ENCODE results near the gene STMND1.
A peak's percentile ranks its signal among the peaks of the same experiment; 100 is the strongest.

The STMND1 gene

GRCh38 chr6:17151888-17152287 lies 50.0 kb downstream of the STMND1 start:
- no peak for TF ChIP-seq CTCF (IDR thresholded peaks at IDR 0.05; ENCODE audit: borderline replicate concordance, control extremely low read depth, extremely low read depth, insufficient read depth, missing control alignments)
- no peak for DNase-seq (ENCODE audit: low spot score)
- in situ Hi-C loops (cut with MboI; ENCODE audit: low sequenced_read_pairs, unreplicated experiment): loop anchor here (10.0 kb wide), 2 partner anchors 433 to 653 kb away; no protein-coding TSS in a partner anchor

GRCh38 chr6:17152703-17153102 lies 50.9 kb downstream of the STMND1 start:
- in situ Hi-C loops (cut with MboI; ENCODE audit: low sequenced_read_pairs, unreplicated experiment): loop anchor here (10.0 kb wide), 2 partner anchors 432 to 652 kb away; no protein-coding TSS in a partner anchor
- no peak for TF ChIP-seq CTCF (IDR thresholded peaks at IDR 0.05; ENCODE audit: borderline replicate concordance, control extremely low read depth, extremely low read depth, insufficient read depth, missing control alignments)
- no peak for DNase-seq (ENCODE audit: low spot score)

- in situ Hi-C loops (cut with MboI; ENCODE audit: low sequenced_read_pairs, unreplicated experiment): loop anchor here (10.0 kb wide), 2 partner anchors 428 to 648 kb away; no protein-coding TSS in a partner anchor
- peak; percentile 58 for DNase-seq (ENCODE audit: low spot score)
- peak; percentile 60 for TF ChIP-seq CTCF (IDR thresholded peaks at IDR 0.05; ENCODE audit: borderline replicate concordance, control extremely low read depth, extremely low read depth, insufficient read depth, missing control alignments)
Measured at GRCh38 chr6:17156112-17156921, 54.5 kb downstream of the STMND1 start.

GRCh38 chr6:17156966-17157365 lies 55.1 kb downstream of the STMND1 start:
- DNase-seq (ENCODE audit: low spot score): no peak
- no peak for TF ChIP-seq CTCF (IDR thresholded peaks at IDR 0.05; ENCODE audit: borderline replicate concordance, control extremely low read depth, extremely low read depth, insufficient read depth, missing control alignments)
- in situ Hi-C loops (cut with MboI; ENCODE audit: low sequenced_read_pairs, unreplicated experiment): loop anchor here (10.0 kb wide), 2 partner anchors 428 to 648 kb away; no protein-coding TSS in a partner anchor

- no peak for TF ChIP-seq CTCF (IDR thresholded peaks at IDR 0.05; ENCODE audit: borderline replicate concordance, control extremely low read depth, extremely low read depth, insufficient read depth, missing control alignments)
- in situ Hi-C loops (cut with MboI; ENCODE audit: low sequenced_read_pairs, unreplicated experiment): loop anchor here (10.0 kb wide), 2 partner anchors 427 to 647 kb away; no protein-coding TSS in a partner anchor
- DNase-seq (ENCODE audit: low spot score): no peak
Measured at GRCh38 chr6:17157617-17158016, 55.8 kb downstream of the STMND1 start.

GRCh38 chr6:17159240-17159639 lies 57.4 kb downstream of the STMND1 start:
- in situ Hi-C loops (cut with MboI; ENCODE audit: low sequenced_read_pairs, unreplicated experiment): loop anchor here (10.0 kb wide), 2 partner anchors 426 to 646 kb away; no protein-coding TSS in a partner anchor
- TF ChIP-seq CTCF (IDR thresholded peaks at IDR 0.05; ENCODE audit: borderline replicate concordance, control extremely low read depth, extremely low read depth, insufficient read depth, missing control alignments): no peak
- DNase-seq (ENCODE audit: low spot score): no peak

Measured in GM13976 (cell line).